NCI-H524 (cell line): Measurements from ENCODE around the gene HELZ2.
A peak's percentile ranks its signal among the peaks of the same experiment; 100 is the strongest.

ENCODE experiments used
- DNase-seq, 2 experiments: peaks; one replicate each; lab custom pipeline; 2025; lab: John Stamatoyannopoulos, UW

Gene HELZ2

DNA sequence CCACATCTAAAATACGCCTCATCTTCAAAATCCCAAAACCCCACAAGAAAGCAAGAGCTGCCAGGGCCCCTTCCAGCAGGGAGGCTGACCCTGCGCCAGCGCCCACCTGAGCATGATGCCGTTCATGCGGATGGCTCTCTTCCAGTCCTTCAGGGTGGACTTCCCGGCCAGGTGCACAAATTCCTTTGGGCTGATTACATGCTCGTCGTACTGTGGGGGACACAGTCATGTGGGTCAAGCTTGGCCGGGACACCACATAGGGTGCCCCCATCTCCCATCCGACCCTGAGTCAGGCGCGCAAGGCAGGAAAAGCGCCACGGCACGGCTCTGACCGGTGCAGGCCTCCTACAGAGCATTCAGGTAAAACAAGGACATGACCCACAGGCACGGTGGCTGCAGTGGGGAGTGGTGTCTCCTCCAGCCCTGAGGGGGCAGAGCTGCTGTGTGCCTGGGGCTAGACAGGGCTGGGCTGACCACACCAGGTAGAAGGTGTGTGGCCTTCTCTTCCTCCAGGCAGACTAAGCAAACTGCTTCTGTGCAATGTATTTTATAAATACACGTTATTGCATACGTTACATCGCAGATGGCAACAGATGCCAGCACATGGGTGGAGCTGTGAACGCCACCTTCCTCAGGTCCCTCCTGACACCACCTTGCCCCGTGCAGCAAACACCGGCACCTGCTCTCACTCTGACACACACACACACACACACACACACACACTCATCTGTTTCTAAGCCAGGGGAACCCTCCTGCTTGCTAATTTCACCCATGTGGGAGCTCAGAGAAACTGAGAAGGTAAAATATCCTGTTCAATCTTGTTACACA, 23.8 kb upstream of the HELZ2 start:
- DNase-seq = no peak

DNA sequence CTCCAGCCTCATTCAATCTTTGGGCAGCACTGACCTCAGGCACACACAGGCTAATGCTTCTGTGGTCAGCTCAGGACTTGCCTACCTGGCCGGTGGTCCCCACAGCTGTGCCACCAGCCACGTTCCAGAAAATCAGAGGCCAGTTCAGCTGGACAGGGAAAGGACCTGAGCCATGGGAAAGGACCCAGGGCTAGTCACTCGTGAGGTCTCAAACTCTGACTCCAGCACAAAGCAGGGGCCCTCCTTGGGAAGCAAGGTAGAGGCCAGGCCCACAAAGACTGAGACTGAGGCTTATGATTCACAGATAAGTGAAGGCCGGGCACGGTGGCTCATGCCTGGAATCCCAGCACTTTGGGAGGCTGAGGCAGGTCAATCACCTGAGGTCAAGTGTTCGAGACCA, 22.4 kb upstream of the HELZ2 start:
- no peak for DNase-seq

DNA sequence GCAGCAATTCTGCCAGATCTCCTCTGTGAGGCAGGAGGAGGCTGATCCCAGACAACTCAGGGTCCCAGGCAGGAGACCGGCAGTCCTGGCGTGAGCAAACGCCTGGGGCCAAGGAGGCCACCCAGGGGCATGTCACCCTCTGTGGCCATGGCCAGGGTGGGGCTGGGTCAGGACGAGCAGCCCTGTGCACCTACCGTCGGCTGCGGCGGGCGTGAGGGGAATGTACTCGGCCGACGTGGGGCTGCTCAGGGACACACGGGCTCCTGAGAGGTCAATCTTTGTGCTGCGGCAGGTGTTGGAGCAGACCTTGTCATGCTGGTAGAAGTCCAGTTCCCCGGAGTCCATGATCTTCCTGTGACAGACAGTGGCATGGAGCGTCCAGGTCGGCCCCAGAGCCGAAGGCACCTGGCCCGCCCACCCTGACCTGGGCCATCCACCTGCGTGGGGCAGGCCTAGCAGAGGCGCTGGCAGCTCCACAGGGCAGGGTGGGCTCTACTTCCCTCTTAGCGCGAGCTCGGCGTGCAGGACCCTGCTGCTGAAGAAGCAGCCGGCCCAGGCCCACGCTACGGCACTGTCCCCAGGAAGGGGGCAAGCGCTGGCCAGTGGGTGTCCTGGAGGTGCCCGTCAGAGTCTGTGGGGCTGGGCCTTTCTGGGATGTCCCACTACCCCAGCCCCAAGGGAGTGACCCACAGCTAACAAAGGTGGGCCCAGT, 21.5 kb upstream of the HELZ2 start:
- DNase-seq = no peak

DNA sequence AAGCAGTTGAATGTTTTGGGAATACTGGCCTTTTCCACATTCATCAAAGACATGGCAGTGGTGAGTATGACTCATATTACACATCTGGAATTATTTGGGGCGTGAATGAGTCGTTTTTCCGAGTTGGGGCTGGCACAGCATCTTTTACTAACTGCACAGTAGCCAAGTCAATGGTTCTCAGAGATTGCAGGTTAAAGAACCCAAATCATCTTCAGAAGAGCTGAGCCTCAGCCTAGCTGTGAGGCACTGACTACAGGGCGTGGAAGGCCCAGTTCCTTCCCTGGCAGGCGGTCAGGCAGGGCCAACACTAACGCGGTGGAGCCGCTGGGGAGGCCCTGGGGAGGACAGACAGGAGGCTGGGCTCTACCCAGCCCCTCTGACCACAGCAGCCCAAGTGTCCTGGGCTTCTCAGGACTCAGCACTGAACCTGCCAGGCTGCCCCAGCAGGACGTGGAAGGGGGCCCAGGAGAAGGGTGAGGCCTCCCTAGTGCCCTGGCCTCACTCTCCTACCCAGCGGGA, 20.1 kb upstream of the HELZ2 start:
- DNase-seq = no peak

DNA sequence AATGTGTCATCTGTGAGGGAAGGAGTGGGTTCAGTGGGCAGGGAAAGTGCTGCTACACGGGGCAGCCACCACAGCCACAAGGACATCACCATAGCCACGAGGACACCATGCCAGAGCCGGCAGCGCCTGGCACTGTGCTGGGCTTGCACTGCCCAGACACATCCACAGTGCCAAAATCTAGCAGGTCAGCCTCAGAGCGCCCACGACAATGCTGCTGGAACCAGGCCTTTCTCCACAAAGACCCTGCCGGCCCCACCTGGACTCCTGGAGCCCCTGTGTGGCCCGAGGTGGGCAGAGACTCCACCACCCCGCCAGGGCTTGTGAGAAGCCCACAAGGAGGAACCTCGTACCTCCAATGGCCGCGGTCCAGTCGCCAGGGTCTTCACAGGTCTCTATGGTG, 18.6 kb upstream of the HELZ2 start:
- DNase-seq = no peak

DNA sequence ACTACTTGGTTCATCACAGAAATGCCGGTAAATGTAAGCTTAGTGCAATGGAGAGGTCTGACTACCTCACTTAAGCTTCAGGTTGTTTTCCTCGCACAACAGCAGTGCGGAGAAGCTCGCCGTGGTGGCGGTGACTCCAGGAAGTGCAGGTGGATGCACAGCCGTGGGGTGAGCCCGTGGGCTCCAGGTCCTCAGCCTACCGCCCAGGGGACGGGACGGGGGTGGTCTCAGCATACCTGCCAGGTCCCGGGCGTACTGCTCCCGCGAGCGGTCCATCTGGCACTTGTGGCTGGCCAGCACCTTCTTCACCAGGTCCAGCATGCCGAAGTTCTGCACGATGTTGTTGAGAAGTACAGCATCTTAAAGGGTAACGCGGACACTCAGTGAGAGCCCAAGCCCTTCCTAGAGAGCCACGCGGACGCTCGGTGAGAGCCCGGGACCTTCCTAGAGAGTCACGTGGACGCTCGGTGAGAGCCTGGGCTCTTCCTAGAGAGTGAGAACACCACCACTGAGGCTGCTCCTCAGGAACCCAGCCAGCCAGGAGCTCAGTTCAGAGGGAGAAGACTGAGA, 17.8 kb upstream of the HELZ2 start:
- no peak for DNase-seq

DNA sequence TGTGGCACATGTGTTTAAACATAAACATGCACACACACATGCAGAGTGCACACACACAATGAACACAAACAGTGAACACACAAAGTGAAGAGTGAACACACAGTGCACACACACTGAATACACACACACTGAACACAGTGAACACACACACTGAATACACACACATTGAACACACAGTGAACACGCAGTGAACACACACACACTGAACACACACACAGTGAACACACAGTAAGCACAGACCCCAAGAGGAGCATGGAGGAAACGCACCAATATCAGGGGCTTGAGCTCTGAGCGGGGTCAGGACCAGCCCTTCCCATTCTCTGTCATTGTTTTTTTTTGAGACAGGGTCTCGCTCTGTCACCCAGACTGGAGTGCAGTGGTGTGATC, 17.1 kb upstream of the HELZ2 start:
- no peak for DNase-seq

DNA sequence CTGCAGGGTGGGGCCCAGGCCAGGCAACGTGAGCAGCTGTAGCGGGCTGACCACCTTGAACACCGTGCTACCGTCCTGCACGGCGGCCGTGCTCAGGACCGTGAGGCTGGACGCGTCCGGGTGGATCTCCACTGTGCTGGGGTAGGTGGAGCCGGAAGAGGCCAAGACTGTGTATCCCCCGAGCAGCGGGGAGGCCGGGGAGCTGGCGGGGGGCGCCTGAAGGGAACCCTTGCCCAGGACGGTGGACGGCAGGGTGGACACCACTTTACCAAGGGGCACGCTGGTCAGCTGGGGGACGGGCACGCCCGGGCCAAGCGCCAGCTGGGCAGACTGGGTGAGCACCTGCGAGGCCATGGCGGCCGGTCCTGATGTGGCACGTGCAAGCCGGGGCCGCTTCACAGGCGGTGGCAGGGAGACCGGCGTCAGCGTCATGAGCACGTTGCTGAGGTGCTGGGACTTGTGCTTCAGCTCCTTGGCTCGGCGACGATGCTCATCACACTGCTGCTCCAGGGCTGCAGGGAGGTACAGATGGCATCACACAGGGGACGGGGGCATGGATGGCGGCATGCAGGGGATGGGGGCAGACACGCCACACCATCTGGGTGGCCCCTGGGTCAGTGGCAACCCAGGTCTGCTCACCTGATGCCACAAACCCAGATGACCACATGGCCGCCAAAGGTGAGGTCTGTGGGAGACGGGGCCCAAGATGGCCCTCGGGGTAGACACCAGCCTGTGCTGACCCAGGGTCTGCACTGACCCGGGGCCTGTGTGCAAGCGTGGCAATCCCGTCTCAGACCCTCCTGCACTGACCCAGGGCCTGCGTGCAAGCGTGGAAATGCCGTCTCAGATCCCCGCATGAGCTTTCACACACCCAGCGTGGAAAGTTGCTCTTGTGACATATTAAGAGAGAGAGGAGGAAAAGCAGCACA, 16.4 kb upstream of the HELZ2 start:
- DNase-seq = no peak

DNA sequence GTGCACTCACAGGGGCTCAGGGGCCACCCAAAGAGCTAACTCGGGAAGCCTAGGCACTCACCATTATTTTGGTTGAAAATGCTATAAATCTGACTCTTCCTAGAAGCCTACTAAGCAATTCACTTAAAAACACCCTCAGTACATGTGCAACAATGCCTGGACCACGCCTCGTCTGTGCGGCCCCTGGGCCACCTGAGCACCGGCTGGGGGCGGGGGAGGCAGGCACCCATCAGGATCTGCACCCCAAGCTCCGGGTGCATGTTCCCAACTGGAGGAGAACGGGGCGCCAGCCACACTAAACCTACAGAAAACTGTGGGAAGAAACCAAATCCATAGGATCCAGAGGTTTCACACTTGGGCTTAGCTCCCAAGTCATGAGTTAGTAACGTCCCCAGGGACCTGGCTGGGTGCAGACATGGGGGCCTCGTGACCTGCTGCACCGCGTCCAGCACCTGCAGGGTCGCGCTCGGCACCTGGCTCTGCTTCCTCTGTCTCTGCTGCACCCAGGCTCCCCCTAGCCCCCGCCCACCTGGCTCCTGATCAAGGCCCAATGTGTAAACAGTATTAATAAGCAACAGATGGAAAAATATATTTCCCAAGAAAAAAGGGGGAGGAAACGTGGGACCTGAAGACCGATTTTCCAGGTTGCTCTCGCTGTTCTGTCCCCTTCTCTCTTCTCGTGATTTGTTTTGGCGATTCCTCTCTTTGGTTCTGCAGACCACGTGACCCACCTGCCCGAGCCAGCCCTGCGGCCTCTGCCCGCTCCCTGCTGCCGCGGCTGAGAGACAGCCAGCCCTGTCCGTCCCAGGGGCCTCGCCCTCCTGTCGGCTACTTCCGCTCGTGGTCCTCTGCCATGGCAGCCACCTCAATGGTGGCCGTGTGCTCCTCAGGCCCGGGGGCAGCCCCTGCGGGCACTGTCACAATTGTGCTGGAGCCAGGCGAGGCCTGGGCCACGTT, 15.5 kb upstream of the HELZ2 start:
- no peak for DNase-seq

DNA sequence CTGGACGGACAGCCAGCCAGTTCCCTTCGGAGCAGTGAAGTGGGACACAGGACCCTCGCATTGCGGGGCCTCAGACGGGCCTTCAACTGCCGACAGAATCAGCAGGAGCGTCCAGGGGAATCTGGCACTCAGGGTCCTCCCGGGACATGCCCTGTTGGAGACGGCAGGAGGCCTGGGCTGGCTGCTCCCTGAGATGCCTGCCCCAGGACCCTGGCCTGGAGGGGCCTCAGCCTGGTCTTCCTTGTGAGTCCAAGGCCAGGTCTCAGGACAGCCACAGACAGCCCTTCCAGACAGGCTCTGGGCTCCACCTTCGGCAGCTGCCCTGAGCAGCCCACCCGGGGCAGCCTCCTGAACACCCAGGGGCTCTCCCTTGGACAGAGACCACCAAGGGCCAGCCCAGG, 14.6 kb upstream of the HELZ2 start:
- DNase-seq = no peak

DNA sequence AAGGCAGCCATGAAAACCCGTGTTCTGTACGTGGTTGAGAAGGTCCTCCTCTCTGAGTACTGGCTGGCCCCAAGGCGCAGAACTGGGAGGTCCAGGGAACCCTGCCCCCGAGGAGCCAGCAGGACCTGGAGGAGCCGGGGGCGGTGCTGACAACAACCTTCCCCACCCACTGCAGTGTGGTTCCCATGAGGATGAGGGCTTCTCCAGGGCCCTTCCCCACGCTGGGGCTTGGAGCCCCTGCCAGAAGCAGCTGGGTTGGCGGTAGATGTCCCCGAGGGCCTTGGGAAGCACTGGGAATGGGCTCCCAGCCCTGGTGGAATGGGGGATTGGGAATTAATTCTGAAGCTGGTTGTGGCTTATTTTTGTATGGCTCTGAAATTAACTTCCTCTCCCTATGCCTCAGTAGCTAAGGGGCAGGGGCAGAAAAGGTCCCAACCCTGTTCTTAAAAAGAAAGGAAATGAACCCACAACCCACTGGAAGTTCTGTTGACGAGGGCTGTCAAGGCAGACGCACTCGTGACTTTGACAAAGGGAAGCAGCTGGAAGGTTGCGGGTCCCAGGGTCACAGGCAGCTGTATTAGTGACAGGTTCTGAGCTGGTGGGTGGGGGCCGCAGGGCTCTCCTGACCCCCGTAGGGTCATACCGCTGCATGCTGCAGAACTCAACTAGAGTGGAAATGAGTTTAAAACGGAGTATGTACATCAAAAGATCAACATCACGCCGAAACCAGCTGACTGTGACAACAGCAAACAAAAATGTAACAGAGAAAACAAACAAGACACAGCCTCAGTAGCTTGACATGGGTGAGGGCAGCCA, 13.9 kb upstream of the HELZ2 start:
- DNase-seq = no peak

DNA sequence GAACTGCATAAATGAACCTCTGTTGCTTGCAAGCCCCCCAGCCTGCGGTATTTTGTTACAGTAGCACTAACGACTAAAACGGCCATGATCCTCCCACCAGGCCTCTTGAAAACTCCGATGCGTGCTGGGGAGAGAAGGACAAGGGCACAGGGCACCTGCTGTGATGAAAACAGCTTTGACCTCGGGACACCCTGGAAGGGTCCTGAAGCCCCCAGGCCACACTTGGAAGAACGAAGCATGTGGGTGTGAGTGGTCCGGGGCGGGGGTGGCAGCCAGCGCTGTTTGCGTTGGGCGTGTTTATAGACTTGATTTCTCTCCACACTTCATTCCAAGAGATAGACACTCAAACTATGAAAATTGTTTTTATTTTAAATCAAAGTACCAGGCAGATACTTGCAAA, 13.2 kb upstream of the HELZ2 start:
- DNase-seq = no peak

DNA sequence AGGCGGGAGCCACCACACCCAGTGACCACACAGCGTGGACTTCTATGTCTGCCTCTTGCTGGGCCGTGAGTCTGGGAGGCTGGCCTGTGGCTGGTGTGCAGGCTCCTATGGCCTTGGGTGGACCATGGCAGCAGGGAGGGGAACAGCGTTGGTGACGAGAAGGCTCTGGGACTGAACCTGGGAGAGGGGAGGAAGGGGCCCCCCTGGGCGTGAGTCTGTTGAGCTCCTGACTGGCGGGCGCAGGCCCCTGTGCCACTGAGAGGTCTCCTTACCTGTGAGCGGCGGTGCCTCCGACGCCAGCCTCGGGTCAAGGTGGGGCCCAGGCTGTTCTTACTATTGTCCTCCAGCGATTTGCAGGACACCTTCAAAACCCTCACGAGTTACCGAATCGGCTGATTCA, 12.8 kb upstream of the HELZ2 start:
- no peak for DNase-seq

DNA sequence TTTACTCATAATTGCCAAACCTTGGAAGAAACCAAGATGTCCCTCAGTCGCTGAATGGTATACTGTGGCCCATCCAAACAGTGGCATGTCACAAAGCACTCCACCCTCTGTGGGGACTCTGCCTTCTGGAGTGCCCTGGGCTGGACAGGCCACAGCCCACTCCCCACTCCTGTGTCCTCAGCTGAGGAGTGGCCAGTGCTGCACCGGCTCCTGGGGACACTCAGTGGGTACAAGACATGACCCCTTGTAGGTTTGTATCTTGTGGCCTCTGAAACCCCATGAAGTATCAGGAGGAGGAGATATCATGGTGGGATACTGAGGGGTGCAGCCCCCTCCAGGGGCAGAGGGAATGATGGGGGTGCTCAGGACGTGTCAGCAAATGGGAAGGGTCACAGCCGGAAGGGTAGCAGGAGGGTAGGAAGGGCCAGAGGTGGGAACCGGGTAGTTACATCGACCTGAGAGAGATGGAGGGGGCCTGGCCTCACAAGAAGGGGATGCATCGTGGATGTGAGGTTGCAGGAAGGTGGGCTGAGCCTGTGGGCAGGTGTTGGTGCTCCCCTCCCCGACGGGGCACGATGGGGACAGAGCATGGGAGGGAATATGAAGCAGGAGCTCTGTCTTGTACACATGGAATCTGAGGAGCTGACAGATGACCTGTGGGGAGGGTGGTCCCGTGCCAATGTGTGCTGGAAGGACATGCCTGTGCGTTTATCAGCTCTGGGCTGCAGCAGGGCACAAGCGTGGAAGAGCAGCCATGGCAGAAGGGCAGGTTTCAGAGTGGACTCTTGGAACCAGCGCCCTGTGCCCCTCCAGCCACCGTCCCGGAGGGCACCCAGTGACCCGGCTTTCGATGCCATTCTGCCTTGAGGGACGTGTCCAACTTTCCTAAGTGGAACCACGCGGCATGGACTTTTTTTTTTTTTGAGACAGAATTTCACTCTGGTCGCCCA, 11.9 kb upstream of the HELZ2 start:
- DNase-seq = no peak

DNA sequence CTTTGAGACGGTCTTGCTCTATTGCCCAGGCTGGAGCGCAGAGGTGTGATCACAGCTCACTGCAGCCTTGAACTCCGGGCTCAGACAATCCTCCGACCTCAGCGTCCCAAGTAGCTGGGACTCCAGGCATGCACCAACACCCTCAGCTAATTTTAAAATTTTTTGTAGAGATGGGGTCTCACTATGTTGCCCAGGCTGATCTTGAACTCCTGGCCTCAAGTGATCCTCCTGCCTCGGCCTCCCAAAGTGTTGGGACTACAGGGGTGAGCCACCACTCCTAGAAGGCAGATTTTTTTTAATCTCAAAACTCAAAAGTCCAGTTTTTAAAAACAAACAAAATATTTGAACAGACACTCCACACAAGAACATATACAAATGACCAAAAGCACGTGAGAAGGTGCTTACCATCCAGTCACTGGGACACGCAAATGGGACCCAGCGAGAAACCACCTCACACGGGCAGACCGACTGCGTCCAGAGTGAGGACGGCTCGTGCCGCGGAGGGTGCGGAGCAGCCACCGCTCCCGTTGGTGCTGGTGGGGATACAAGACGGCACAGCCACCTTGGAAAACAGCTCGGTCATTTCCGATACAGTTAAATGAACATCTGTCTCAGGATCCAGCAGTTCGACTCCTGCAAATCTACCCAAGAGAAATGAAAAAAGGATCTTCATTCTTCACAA, 8.5 kb upstream of the HELZ2 start:
- no peak for DNase-seq

DNA sequence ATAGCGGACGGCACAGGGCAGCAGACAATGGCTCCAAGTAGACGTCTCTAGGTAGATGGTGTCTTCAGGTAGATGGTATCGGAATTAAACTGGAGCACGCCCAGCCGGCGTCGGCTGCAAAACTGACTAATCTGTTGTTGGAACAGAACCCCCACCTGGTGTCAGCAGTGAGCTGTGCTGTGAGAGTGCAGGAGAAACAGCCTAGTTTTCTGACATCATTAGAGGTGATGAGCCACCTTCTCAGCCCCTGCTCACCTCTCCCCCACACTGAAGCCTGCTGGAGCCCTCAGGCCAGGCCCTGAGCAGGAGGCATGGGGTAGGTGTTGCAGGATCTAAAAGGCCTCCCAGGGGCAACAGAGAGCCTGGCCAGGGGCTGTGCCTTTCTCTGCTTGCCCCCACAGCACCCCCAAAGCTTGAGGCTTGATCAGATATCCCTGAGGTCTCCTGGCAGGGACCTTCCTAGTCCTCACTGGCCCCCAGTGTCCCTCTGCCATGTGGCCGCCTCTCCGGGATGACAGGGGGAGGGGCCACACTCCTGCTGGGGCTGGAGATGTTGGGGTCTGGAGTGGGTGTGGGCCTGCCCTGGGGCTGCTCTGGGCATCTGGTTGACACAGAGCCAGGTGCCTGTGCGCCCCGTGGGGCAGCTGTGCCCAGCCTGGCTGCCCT, 6.9 kb upstream of the HELZ2 start:
- DNase-seq = peak; percentile 23 to 63

DNA sequence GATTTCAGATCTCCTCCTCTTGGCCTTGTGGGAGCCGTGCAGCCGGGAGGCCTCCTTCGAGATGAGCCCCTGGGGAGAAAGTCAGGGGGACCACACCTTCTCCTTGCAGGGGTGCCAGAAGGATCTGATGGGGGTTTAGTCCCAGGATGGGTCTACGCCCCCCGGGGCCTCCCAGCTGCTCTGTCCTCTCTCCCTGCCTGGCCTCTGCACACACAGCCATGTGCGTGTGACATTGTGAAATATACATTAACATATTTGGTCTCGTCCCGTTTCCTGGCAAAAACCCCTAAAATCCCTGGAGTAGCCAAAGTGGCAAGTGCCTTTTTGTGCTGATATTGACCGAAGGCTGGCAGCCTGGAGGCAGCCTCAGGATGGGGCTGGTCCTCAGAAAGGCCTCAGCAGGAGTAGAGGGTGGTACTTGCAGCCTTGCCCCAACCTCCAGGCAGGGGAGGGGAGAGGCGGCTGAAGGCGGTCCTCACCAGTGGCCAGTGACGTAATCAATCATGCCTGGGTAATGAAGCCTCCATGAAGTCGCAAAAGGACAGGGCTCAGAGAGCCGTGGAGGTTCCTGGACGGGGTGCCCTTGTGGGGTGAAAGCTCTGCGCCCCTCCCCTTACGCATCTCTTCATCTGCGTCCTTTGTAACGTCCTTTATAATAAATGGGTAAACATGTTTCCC, 5.1 kb upstream of the HELZ2 start:
- DNase-seq = no peak
